ENCODE measurements around the gene SUN2. TPM values are rescaled to one million over a fixed set of nuclear protein-coding genes. Genes with fewer than 3 reads are reported as not detected.

Gene SUN2
- total and polyA plus RNA-seq, 2 of the 13 experiments (the other 11 are each of a cell fraction or from before 2014, with no cell fraction given): 45.6 to 56.6 TPM

GRCh38 chr22:38707346-38707745 lies 48.5 kb downstream of the SUN2 start (continued):
- TF ChIP-seq ZBTB49 (CRISPR knock-in tag; IDR thresholded peaks at IDR 0.05; ENCODE audit: borderline replicate concordance): no peak
- TF ChIP-seq ZBTB39 (CRISPR knock-in tag; IDR thresholded peaks at IDR 0.05): no peak
- no peak for TF ChIP-seq TCF7L2 (IDR thresholded peaks at IDR 0.05; ENCODE audit: low read depth, low read length)
- TF ChIP-seq ZHX1 (CRISPR knock-in tag; IDR thresholded peaks at IDR 0.05; ENCODE audit: low read depth): no peak
- TF ChIP-seq GFI1 (CRISPR knock-in tag; IDR thresholded peaks at IDR 0.05; ENCODE audit: borderline replicate concordance): no peak
- TF ChIP-seq ZNF12 (CRISPR knock-in tag; IDR thresholded peaks at IDR 0.05): no peak
- no peak for TF ChIP-seq FUBP1 (CRISPR knock-in tag; IDR thresholded peaks at IDR 0.05; ENCODE audit: borderline replicate concordance)
- peak; percentile 90 for TF ChIP-seq FOXA3 (CRISPR knock-in tag; IDR thresholded peaks at IDR 0.05)
- TF ChIP-seq MIXL1 (CRISPR knock-in tag; IDR thresholded peaks at IDR 0.05): peak; percentile 71
- no peak for TF ChIP-seq ZNF446 (CRISPR knock-in tag; IDR thresholded peaks at IDR 0.05)
- 0 out of 2 replicates have a peak, but pooled peaks have one; percentile 22 for TF ChIP-seq RBFOX2 (IDR thresholded peaks at IDR 0.05; ENCODE audit: low read depth, low read length)
- peak; percentile 48 for TF ChIP-seq TEAD3 (CRISPR knock-in tag; optimal IDR thresholded peaks at IDR 0.05; ENCODE audit: borderline replicate concordance)
- no peak for TF ChIP-seq ATM (IDR thresholded peaks at IDR 0.05; ENCODE audit: borderline replicate concordance)
- no peak for TF ChIP-seq ZFP41 (CRISPR knock-in tag; IDR thresholded peaks at IDR 0.05; ENCODE audit: borderline replicate concordance)
- peak; percentile 74 for TF ChIP-seq ZNF331 (CRISPR knock-in tag; IDR thresholded peaks at IDR 0.05)
- 0 out of 2 replicates have a peak, but pooled peaks have one; percentile 20 for TF ChIP-seq MLX (CRISPR knock-in tag; IDR thresholded peaks at IDR 0.05)
- no peak for TF ChIP-seq ZFP82 (CRISPR knock-in tag; IDR thresholded peaks at IDR 0.05; ENCODE audit: borderline replicate concordance)
- TF ChIP-seq ZXDC (CRISPR knock-in tag; IDR thresholded peaks at IDR 0.05): no peak

All from HepG2 (cell line).